Psoas muscle (tissue), 8 donors: ENCODE data around the gene RREB1. TPM values are rescaled to one million over a fixed set of nuclear protein-coding genes. Genes with fewer than 3 reads are reported as not detected.
A peak's percentile ranks its signal among the peaks of the same experiment; 100 is the strongest.

Experiments
- ATAC-seq, 4 donors: fragments of 200-7000 bp; cut with Tn5 transposase; one replicate each; pipeline ENCODE4 v1.9.1; 2020; ENCODE audit warnings: moderate library complexity in 3 of 4, mild to moderate bottlenecking in 2 of 4
- DNase-seq, 2 donors: peaks; one replicate each; pipeline ENCODE4 v3.0.0-alpha.2; 2020
- H3K27ac ChIP-seq: fragments of 200-600 bp; one replicate; pipeline ENCODE4 v1.8.0; 2022
- H3K27me3 ChIP-seq, 3 donors: fragments of 200-600 bp in 1 of 3; one replicate each; pipeline versions ENCODE4 v1.6.1 to v1.8.0; 2013 to 2022; ENCODE audit warnings: low read length in 2 of 3, mild to moderate bottlenecking in 2 of 3, moderate library complexity in 1 of 3; ENCODE audit not compliant: insufficient read depth in 3 of 3
- H3K36me3 ChIP-seq, 2 donors: fragments of 200-600 bp in 1 of 2; one replicate each; pipeline versions ENCODE4 v1.6.1 to v1.8.0; 2013 to 2022; ENCODE audit warnings: low read depth in 1 of 2, mild to moderate bottlenecking in 1 of 2, moderate library complexity in 1 of 2; ENCODE audit not compliant: insufficient read depth in 1 of 2
- H3K4me1 ChIP-seq: fragments of 200-600 bp; one replicate; pipeline ENCODE4 v1.8.0; 2022
- H3K4me3 ChIP-seq: fragments of 200-600 bp; one replicate; pipeline ENCODE4 v1.8.0; 2022; ENCODE audit warnings: mild to moderate bottlenecking
- H3K9me3 ChIP-seq: fragments of 200-600 bp; one replicate; pipeline ENCODE4 v1.8.0; 2022
- CTCF ChIP-seq: fragments of 200-600 bp; IDR thresholded peaks from one replicate; pipeline ENCODE4 v1.8.0; 2022; ENCODE audit warnings: antibody characterized with exemption
- WGBS, 3 donors: extraction: QIAGEN DNeasy Blood & Tissue Kit; methylation state at CpG; one replicate each; pipeline versions ENCODE4 v1.1.6 to v1.1.7; 2013; 5-methylcytosine and 5-hydroxymethylcytosine counted together
- intact Hi-C, 2 donors: fragments of 100-400 bp; cut with DNase I; formaldehyde crosslinking; loops; one replicate each; pipeline versions ENCODE4 v1.11.0 to v1.14.2; 2022
- polyA plus RNA-seq, 3 donors: library from polyadenylated mRNA; stranded (reverse); fragments of 200-250 nt; gene quantifications; one replicate each; pipeline ENCODE4 v1.2.3, GENCODE V29; 2013
- total RNA-seq, 4 donors: library from RNA; stranded (reverse); fragmentation: NEBNext Ultra II Directional in 2 of 4; extraction: Animal tissue kit (Norgen Biotek cat#: 25700) in 2 of 4; gene quantifications; one replicate each; pipeline versions ENCODE4 v1.2.1 to v1.2.4, GENCODE V29; 2021 to 2023
- donor health status: healthy with polysubstance abuse.
- donor health status: DM: no; HTN: no; CAD: no; lungs with moderate emphysema.
- donor health status: Bipolar disorder and iron deficiency.
- donor health status: healthy.
- donor health status: DM: yes; HTN: yes; CAD: no.
- donor health status: DM: no; HTN: no; CAD: no.
- donor health status: DM: no; HTN: no; CAD: no.
- donor health status: DM: yes; HTN: yes; CAD: no.

Gene RREB1
- total and polyA plus RNA-seq, 7 donors: 4.6 to 49.4 (median 32.7) TPM

DNA sequence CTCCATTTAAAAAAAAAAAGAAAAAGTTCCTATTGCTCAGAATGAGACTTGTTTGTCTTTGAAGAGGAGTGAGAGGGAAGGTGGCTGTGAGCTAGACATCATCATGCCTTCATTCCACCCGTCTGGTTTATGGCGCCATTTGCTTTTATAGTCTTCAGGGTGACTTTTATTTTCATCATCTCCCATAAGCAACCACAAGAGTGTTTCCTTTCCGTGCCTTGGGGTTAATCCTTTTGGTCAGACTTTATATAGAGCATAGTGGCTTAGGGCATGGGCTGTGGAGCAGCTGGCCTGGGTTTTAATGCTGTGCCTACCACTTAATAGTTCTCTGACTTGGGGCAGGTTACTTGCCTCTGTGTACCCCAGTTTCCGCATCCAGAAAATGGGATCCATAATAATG, 77.8 kb downstream of the RREB1 start:
- intact Hi-C loops: no loop called here
- WGBS, 3 donors: 87 to 93% (median 91%) methylated on average over 4 of the region's 4 CpGs
- Histone ChIP-seq H3K27ac (no peak overlapping the region), H3K4me3 (no peak overlapping the region), H3K9me3 (no peaks in the 10 kb centered on the region), H3K36me3 (peaks cover 15 to 100% of the 10 kb centered on the region in 2 donors), H3K4me1 (no peaks in the 10 kb centered on the region), H3K27me3 (no peaks in the 10 kb centered on the region)
- no peak for TF ChIP-seq CTCF
- DNase-seq (no peak), ATAC-seq (no peak)

- TF ChIP-seq CTCF: no peak
- Histone ChIP-seq H3K4me1 (no peaks in the 10 kb centered on the region), H3K4me3 (no peak overlapping the region), H3K9me3 (no peaks in the 10 kb centered on the region), H3K27ac (no peak overlapping the region), H3K36me3 (peaks cover 5 to 95% of the 10 kb centered on the region in 2 donors), H3K27me3 (no peaks in the 10 kb centered on the region)
- intact Hi-C loops: no loop called here
- WGBS, 3 donors: 84 to 91% (median 86%) methylated on average over 5 of the region's 5 CpGs
- no peak for ATAC-seq
- no peak for DNase-seq
Measured at GRCh38 chr6:7188492-7188891, 80.7 kb downstream of the RREB1 start.

- Histone ChIP-seq H3K27me3 (no peaks in the 10 kb centered on the region), H3K9me3 (no peaks in the 10 kb centered on the region), H3K4me3 (no peak overlapping the region), H3K27ac (no peak overlapping the region), H3K36me3 (peaks cover 5 to 87% of the 10 kb centered on the region in 2 donors), H3K4me1 (no peaks in the 10 kb centered on the region)
- DNase-seq: no peak
- no peak for TF ChIP-seq CTCF
- intact Hi-C loops: no loop called here
- ATAC-seq: peak in 1 of 4 donors; percentile 33
- 81 to 88% (median 84%) methylated on average over 9 of the region's 9 CpGs for WGBS, 3 donors
Measured at GRCh38 chr6:7189101-7189758, 81.5 kb downstream of the RREB1 start.

DNA sequence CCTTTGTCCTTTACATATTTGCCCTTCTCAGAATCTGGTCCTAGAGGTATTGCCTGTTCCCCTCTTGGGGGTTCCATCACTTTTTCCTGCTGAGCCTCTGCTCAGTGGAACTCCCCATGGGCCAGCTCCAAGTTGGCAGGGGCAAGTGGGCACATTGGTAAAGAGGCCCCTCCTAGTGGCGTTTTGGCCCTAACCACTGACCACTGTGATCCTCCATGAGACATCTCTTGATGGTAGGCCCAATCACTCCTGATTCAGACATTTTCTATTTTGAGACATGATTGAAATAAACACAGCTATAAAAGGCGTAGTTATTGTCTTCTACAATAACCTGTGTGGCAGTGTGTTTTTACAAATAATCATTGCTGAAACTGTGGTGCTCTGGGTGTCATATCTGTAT, 83.0 kb downstream of the RREB1 start:
- Histone ChIP-seq H3K4me1 (peaks cover 4% of the 10 kb centered on the region), H3K36me3 (peaks cover 5 to 79% of the 10 kb centered on the region in 2 donors), H3K4me3 (no peak overlapping the region), H3K27ac (peak overlapping the region; percentile 27), H3K9me3 (no peaks in the 10 kb centered on the region), H3K27me3 (no peaks in the 10 kb centered on the region)
- intact Hi-C loops: no loop called here
- TF ChIP-seq CTCF: no peak
- 75 to 92% (median 87%) methylated on average over 2 of the region's 2 CpGs for WGBS, 3 donors
- DNase-seq (no peak), ATAC-seq (peak; percentile 50 to 71 (median 65))

DNA sequence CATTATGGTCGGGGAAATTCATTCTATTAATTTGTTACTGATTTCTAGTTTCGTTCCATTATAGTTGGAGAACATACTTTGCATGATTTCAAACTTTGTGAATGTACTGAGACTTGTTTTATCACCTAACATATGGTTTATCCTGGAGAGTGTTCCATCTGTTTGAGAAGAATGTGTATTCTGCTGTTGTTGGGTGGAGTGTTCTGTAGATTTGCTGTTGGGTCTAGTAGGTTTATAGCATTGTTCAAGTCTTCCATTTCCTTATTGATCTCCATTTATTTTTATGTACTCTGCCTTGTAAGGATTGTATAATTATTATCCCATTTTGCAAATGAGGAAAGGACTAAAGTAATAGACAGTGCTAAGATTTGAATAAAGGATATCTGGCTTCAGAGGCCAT, 85.4 kb downstream of the RREB1 start:
- 98 to 100% (median 100%) methylated on average over 2 of the region's 2 CpGs for WGBS, 3 donors
- intact Hi-C loops: no loop called here
- no peak for TF ChIP-seq CTCF
- no peak for DNase-seq
- H3K27ac ChIP-seq: no peak overlapping the region
- no peak overlapping the region for H3K4me3 ChIP-seq
- no peaks in the 10 kb centered on the region for H3K9me3 ChIP-seq
- peaks cover 2 to 56% of the 10 kb centered on the region in 2 donors for H3K36me3 ChIP-seq
- peaks cover 24% of the 10 kb centered on the region for H3K4me1 ChIP-seq
- ATAC-seq: no peak
- no peaks in the 10 kb centered on the region for H3K27me3 ChIP-seq
